GM21447 (cell line): ENCODE data around the gene WNK4.

Experiments
- ATAC-seq: cut with Tn5 transposase; IDR thresholded peaks from one replicate; pipeline ENCODE4 v1.9.1; 2021; ENCODE audit not compliant: unreplicated experiment

WNK4 gene

DNA sequence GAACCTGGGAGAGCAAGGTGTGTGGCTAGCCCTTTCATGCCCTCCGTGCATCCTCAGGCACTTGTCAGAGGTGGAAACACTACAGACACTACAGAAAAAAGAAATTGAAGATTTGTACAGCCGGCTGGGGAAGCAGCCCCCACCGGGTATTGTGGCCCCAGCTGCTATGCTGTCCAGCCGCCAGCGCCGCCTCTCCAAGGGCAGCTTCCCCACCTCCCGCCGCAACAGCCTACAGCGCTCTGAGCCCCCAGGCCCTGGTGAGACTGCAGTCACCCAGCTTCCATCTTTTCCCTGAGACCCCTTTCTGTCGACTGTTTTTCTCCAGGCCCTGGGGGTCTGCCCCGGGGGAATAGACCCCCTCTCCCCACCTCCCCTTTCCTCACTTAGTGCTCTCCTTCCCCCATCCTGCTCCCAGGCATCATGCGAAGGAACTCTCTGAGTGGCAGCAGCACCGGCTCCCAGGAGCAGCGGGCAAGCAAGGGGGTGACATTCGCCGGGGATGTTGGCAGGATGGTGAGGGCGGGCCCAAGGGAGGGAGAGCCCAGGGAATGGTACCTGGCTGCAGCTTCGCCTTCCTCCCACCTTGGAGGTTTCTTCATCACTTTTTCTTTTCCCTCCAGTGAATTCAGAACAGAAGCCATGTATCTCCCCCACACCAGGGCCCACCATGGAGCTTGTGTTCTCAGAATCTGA lies 15.8 kb downstream of the WNK4 start:
- no peak for ATAC-seq

DNA sequence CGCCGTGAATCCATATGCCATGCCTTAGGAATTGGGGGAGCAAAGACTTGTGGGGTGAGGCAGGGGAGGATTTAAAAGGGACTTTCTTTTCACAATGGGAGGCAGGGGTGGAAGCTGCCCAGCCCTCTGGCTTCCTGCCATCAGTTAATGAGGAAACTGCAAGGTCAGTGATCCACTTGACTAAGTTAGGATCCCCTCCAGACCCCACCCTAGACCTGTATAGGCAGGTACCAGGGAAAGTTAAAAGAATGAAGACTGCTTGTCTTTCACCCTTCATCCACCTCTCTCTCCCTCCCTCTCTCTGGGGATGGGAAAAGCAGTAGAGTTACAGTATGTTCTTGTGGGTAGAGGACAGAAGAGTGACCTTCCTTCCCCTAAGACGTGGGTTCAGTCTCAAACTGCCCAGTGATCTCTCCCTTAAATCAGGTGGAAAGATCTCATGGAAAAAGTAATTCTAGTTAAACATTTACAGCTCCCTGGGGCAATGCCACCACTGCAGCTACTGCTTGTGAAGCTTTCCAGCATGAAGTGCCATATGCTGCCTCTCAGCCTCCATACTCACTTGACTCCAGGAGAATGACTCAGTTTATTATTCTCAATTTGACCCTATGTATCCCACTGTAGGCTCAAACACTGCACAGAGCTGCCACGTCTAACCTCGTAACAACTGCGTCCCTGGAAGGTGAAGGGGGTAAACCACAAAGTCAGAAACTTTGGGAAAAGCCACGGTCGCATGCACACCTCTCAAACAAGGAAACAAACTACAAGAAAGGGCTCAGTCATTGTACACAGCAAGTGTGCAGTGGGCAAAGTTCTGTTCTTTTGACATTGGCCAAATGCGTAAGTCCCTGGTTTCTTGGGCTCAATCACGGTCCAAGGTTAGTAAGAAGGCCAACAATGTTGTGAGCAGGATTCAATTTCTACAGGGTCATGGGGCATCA lies 16.9 kb downstream of the WNK4 start:
- no peak for ATAC-seq

- no peak for ATAC-seq
These were observed 17.6 kb downstream of the WNK4 start for GRCh38 chr17:42798011-42798382.

DNA sequence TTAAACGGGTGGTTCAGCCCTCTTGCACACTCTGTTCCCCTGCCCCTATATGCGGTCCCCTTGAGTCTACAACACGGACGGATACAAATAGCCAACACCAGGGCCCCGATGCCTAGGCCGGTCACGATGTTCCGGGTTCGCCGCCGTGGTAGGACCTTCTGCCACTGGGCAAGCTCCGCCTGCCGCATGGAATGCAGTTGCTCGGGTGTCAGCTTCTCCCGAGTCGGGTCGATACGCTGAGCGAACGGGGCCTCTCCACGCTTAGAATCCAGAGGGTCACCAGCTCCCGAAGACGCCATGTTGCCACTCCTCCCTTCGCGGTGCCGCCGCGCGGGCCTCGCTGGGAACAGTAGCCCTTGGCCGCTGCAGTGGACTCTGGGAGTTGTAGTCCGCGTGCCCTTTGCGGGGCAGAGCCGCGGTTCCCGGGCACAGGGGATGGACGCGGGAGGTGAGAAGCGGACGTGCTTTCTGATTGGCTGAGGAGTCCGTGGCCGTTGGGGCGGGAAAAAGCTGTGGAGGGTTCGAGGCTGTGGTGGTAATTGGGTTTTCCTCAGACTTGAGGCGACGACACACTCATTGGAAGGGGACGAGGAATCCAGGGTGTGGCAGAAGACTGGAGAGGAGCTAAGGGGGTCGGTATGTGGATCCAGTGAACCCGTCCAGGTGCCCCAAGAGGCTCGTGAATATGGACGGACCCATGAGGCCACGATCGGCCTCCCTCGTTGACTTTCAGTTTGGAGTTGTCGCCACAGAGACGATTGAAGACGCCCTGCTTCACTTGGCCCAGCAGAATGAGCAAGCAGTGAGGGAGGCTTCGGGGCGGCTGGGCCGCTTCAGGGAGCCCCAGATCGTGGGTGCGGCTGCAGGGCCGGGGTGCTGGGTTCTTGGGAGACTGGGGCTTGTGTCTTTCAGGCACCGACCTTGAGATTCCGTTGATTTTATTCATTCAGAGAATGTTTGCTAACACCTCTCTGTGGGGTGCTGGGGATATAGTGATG lies 18.3 kb downstream of the WNK4 start, which contains the start of the genes CNTD1 and COA3:
Gene CNTD1 (plus strand): TSS at position 479 of the 998 bp plus-strand sequence. CDS start 207 bp downstream, at position 686.
Gene COA3 (minus strand): TSS at position 322 of the 998 bp plus-strand sequence. CDS start 23 bp downstream, at position 299.
- peak; percentile 85 for ATAC-seq

DNA sequence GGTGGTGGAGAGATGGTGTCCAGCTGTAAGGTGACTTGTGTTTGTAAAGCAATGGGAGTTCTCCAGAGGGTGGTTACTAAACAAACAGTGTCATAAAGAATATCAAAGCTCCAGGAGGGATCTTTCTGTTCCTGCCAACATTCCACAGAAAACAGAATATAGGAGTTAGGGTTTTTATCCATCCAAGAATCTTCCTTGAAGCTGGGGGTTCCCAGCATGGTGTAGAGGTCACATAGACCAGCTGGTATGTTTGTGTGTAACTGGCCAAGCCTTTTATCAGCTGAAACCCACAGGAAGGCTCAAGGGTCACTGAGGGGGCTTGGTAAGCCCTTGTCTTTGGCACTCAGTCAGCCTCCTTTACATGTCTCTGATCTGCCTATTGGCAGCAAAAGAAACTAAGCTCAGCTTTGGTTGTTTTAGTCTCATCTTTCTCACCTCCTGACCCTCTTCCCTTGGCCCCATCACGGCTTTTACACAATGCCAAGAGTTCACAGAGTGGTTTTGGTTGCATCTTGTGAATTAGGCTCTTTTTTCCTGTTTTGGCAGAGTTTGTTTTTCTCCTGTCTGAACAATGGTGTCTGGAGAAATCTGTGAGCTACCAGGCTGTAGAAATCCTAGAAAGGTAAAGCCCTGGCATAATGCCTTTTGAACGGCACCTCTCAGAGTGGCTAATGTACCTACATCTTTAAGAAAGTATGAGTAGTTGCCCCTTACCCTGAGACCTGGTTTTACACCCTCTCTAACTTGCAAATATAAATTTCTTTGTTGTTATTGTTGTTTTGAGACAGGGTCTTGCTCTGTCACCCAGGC lies 22.9 kb downstream of the WNK4 start:
- no peak for ATAC-seq

DNA sequence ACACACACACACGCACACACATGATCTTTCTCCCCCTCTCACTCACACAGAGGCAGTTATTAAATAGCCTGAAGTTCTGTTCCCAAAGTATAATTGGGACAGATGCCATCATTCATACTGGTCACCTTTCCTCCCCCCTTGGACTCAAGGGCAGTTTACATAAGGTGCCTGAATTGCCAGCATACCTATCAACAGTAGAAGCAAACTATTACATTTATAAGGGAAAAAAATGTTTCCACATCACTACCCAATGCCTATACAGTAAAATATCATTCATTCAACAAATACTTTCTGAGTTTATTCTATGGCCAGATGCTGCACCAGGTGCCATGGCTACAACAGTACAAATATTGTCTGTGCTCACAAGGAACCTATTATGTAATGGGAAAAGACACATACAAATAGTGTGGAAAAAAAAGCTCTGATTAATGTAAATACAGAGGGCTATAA lies 24.5 kb downstream of the WNK4 start:
- ATAC-seq = no peak

- ATAC-seq = no peak
These were observed 25.8 kb downstream of the WNK4 start for GRCh38 chr17:42806249-42806648.

GRCh38 chr17:42809250-42809649 lies 28.8 kb downstream of the WNK4 start:
- no peak for ATAC-seq

DNA sequence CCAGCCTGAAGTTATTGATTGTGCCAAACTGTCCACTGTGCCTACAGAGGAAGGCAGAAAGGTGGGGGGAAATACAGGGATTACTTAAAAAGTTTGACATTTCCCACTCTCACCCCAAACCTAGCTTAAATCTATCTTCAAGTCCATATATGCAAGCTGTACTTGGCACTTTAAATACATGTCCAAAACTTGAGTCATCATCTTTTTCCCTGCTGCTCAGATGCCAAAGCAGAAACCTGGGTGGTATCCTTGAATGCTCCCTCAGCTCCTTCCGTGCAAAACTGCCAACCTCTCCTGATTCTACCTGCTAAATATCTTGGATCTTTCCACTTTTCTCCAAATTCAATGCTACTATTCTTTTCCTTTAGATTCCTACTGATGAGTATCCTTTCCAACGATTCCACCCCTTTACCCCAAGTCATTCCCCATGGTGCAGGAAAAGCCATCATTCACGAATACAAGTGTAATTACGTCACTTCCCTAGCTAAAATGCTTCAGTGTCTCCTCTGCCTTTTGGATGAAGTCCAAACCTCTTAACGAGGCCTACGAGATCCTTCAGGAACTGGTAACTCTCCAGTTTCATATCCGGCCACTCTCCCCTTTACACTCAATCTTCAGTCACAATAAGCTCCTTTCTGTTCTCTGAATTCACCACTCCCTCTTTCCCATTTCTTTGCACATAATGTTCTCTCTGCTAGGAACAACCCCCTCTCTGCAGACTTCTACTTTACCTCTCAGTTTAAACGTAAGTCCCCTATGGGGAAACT lies 34.4 kb downstream of the WNK4 start:
- no peak for ATAC-seq

GRCh38 chr17:42817866-42818265 lies 37.5 kb downstream of the WNK4 start:
- ATAC-seq = no peak

- no peak for ATAC-seq
These were observed 38.0 kb downstream of the WNK4 start for GRCh38 chr17:42818379-42818778.

GRCh38 chr17:42819939-42820535 lies 39.6 kb downstream of the WNK4 start:
- no peak for ATAC-seq

- no peak for ATAC-seq
These were observed 40.8 kb downstream of the WNK4 start for GRCh38 chr17:42821176-42821575.

DNA sequence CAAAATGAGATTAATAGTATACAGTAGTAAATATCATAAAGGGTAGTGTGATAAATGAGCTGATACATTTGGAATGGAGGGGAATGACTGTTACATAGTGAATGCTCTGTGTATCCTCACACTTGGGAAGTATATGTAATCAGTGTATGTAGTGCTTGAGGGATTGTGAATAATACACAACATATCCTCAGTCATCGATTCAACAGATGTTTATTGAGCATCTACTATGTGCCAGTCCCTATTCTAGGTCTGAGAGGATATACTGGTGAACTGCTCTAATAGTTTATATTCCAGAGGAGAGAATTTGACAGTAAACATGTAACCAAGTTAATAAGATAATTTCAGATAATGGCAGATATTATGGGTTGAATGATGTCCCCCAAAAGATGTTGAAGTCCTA lies 47.1 kb downstream of the WNK4 start:
- no peak for ATAC-seq

DNA sequence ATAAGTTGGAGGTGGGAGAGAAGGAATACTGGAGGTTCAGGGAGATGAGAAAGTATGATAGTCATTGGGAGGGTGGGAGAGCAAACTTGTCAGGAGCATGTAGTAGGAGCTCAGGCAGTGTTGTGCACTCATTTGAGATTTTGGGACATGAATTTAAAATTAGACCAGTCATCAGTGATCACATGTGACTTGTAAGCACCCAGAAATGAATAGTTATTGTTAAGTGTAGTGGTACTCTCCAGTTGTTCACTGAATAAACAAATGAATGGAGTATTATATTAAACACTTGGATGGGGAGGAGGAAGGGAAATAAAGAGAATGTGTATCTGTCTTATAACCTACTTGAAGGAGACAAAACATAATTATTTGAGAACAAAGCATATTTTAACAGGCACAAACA lies 50.6 kb downstream of the WNK4 start:
- no peak for ATAC-seq

- ATAC-seq = no peak
These were observed 52.0 kb downstream of the WNK4 start for GRCh38 chr17:42832213-42832933.

- peak; percentile 66 for ATAC-seq
These were observed 52.7 kb downstream of the WNK4 start, which contains the start of gene PSME3 for GRCh38 chr17:42832934-42833766. TSS of gene PSME3 (plus strand) at chr17:42833397. CDS start at chr17:42833632, 235 bp downstream.
